Measurements from ENCODE around the gene BDNF. TPM values are rescaled to one million over a fixed set of nuclear protein-coding genes. Genes with fewer than 3 reads are reported as not detected.
"Not testable (repeated sequence)": the region's sequence is repeated elsewhere in the genome, so short reads cannot be mapped to it uniquely, and the experiment has no call there.

BDNF gene
- polyA plus RNA-seq (2012; ENCODE audit: insufficient read depth, insufficient read length) = not detected

DNA sequence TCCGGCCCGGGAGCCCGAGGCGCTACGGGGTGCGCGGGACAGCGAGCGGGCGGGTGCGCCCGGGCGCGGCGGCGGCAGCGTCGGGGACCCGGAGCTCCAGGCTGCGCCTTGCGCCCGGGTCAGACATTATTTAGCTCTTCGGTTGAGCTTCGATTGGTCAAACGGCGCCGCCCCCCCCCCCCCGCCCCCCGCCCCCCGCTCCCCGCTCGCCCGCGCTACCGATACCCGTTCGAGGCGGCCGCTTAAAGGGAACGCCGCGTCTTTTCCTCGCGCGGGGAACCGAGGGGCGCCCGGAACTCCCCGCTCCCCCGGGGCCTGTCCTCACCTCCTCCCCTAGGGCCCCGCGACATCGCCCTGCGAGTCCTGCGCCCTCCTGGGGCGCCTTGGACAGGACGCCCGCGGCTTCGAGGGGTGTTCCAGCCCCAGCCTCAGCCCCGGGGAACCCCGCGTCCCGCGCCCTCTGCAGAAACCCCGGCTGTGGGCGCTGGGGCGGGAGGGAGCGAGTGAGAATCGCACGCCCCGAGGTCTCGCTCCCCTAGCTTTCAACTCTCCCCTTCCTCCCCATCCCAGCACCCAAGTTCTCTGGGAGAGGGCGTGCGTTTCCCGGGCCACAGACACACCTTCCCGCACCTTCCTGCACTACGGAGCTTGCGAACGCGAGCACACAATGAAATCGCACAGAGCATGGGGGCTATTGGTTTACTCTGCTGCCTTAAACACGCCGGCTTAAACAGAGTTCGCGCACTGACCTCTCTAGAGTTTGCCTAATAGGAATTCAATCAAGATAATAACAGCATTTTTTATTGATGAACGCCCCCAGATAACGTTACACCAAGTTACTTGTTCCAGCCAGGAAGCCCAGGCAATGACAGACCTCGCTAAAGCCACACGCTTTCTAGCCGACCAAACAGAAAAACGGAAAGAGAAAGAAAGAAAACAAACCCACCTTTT, at the start of gene BDNF:
Gene BDNF, minus strand, starts transcription at position 105 of the 951 bp plus-strand sequence. CDS start 41,891 bp downstream, outside the sequence.
- no peak within 1 kb of the TSS for H3K4me3 ChIP-seq (ENCODE audit: low read length)
- DNase-seq (ENCODE audit: low read depth, low spot score) = no peak

DNA sequence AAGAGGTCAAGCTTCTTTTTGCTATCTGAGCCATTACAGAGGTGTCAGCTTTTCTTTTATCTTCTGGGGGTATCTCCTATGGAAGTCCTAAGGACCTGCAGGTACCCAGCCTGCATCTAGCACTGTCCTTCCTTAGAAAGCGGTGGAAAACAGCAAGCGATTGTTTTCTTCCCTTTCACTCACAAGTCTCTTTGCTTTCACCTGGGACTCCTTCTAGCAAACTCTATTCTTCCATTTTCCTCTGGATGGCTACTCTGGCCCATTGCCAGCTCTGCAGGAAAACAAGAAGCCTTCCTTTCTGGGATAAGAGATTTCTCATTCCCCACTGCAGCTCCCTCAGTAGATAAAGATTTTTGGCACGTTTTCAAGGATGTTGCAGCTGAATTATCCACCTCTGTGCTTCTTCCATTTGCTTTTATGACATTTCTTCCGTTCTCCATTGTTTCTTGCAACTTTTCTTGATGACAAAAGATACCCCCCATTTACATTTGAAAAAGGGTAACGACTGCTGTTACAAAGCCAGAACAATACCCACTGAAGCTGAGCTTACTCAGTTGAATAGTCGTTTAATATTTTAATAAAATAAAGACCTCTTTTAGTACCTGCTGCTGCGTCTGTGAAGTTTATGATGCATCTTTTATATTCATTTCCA, 40.2 kb upstream of the BDNF start:
- no peak for DNase-seq (ENCODE audit: low read depth, low spot score)

DNA sequence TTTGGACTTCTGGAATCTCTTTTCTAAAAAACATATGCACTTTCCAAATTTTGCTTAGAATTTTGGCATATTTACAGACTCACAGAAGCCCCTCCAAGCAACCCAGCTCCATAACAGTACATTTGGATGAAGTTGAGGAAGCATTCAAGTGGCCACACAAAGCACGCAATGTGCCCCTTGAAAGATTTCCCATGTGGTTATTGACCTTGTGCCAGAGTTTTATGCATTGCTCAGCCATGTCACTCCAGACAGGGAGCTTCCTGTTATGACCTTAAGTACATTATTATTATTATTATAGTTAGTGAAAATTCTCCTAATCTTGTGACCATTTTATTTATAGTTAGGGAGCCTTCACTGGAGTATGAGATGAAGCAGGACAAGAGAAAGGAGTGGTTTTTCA, 35.0 kb upstream of the BDNF start:
- no peak overlapping the region for H3K4me3 ChIP-seq (ENCODE audit: low read length)
- no peak for DNase-seq (ENCODE audit: low read depth, low spot score)

More for the DNA sequence above, 40.2 kb upstream of the BDNF start:
- no peak overlapping the region for H3K4me3 ChIP-seq (ENCODE audit: low read length)

DNA sequence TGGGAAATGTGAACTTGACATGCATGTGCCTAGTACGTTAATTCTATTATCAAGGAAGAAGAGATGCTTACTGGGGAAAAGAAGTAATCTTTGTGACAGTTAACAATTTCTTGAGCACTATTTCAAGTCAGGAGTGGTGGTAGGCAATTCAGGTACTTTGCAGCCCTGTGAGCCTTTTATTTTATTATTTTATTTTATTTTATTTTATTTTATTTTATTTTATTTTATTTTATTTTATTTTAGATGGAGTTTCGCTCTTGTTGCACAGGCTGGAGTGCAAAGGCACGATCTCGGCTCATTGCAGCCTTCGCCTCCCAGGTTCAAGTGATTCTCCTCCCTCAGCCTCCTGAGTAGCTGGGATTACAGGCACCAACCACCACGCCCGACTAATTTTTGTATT, 31.5 kb upstream of the BDNF start:
- not testable (repeated sequence) for H3K4me3 ChIP-seq (ENCODE audit: low read length)

DNA sequence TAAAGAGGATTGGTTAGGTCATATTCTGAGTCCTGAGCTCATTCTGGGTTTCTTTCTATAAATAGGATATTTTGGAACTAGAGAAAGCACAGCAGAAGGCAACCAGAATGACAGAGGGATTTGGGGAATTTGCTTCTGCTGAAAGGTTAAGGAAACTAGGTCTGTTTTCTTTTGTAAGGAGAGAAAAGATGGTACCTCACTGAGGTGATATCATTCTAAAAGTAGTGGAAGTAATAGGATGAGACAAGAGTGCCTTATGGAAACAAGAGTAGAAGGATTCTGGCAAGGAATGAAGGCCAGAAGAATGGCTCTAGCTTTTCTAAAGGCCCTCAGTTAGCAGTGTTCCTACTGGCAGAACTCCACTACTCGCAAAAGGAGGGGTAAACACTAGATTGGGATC, 26.7 kb upstream of the BDNF start:
- no peak overlapping the region for H3K4me3 ChIP-seq (ENCODE audit: low read length)
- no peak for DNase-seq (ENCODE audit: low read depth, low spot score)

More for the DNA sequence above, 31.5 kb upstream of the BDNF start:
- not testable (repeated sequence) for DNase-seq (ENCODE audit: low read depth, low spot score)

DNA sequence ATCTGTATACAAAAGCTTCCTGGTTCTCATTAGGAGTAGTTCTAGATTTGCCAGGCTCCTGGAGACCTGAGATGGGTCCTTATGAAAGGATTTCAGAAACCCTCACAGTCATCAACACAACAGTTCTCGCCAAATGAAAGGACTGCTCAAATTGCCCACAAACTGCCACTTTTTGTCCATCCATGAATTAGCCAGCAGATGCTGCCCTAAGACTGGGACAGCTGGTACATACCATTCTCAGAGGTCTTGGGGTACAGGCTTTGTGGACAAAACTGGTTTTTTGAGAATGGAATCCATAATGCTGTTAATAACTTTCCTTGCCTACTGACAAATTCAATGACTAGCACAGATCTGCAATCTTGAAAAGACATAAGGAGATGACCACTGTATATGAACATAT, 23.4 kb upstream of the BDNF start:
- no peak overlapping the region for H3K4me3 ChIP-seq (ENCODE audit: low read length)
- no peak for DNase-seq (ENCODE audit: low read depth, low spot score)

DNA sequence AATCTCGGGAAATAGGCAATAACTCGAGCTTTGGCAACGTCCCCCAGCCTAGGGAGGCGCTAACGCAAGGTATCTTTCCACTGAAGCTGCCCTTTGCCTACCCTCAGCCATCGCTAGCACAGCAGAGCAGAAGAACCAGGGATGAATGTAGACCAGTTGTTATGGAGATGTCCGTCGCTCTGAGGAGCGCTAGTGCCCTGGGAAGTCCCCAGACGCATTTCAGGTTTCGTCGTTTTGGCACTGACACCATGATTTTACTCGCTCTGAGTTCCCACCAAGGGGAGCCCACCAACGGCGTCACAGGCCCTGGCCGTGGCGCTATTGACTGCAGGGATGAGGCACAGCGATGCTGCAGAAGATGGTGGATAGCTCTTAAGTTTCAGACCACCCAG, 22.7 kb upstream of the BDNF start:
- H3K4me3 ChIP-seq (ENCODE audit: low read length) = no peak overlapping the region
- no peak for DNase-seq (ENCODE audit: low read depth, low spot score)

DNA sequence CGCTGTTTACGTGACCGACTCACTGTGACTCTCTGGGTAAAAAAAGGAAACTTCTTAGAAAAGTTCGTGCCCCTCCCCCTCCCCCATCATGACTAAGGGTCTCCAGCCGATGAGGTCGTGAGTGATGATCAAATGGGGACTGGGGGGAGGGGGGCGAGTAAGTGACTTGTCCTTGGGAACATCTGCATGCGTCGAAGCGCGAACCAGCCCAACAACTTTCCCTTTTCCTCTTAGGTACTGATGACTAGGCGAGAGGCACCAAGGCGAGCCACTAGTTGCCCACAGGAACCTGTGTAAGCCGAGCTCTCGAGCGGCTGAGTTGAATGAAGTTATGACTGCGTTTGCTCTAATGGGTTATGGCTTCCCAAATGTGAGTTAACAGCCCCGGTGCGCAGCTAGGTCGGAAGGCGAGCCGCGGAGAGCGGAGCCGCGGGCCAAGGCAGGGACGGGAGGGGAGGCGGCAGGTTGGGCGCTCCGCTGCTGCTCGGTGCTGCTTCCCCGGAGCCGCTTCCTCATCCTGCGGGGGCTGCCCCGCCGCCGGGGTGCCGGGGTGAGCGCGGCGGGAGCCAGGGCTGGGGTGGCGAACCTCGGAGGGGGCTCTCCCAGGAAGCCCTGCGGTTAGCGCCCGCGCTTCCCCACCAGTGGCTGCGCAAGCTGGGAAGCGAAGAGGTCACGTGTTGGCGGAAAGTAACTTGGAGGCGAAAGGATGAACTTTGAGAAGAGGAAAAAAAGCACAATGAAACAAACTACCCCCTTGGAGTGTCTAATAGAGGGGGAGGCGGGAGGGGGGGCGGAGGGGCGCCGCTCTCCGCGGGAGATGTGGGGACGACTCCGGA, 22.1 kb upstream of the BDNF start:
- no peak for DNase-seq (ENCODE audit: low read depth, low spot score)
- no peak overlapping the region for H3K4me3 ChIP-seq (ENCODE audit: low read length)

DNA sequence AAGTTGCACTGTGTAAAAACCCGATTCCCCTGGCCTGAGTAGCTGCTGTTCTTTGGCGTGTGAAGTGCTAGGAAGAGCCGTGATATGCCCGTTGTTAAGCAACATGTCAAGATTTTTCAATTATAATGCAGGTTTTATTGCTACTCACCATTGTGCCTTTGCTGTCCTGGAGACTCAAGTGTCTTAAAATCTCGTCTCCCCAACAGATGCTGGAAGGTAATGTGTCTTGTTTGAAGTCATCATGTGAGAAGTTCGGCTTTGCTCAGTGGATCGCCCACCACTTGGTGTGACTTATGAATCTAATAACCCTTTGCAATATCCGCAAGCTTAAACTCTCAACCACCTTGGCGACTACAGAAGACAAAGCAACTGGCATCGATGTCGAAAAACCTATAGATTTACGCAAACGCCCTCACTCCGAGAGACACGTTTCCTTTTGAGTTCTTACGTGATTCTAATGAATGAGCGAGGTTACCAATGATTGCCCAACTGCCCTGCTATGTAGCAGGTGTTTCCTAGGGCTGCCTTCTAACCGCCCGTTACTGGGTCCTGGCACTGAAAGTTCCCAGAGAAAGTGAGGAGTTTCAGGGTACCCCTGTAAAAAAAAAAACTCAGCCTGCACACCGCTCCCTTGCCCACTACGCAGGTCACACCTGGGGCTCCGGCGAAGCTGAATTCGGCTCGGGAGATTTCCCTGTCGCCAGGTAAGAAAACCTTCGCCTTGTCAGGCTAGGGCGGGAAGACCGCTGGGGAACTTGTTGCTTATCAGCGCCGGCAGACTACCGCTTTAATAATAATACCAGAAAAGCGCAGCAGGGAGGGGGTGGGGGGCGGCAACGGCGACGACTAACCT, 21.2 kb upstream of the BDNF start:
- DNase-seq (ENCODE audit: low read depth, low spot score) = no peak
- H3K4me3 ChIP-seq (ENCODE audit: low read length) = no peak overlapping the region

DNA sequence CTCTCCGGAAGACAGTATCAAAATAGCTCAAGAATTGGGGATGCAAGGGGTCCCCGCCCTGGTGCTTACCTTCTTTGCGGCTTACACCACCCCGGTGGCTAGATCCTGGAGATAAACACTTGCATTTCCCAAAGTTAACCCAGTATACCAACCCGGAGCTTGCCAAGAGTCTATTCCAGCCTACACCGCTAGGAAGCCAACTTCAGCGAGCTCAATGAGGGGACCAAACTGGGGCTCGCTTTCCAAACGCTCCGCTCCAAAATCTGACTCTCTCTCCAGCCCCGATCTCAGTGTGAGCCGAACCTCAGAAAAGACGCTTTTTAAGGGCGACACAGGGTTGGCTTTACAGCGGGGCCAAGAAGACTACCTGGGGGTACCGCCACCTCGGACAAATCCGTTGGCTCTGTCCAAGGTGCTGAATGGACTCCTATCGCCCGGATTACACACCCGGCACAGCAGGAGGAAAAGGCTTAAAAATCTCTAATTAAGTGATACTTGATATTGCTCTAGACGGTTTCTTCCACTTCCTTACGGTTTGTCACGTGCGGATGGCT, 20.1 kb upstream of the BDNF start:
- H3K4me3 ChIP-seq (ENCODE audit: low read length) = no peak overlapping the region
- DNase-seq (ENCODE audit: low read depth, low spot score) = no peak

DNA sequence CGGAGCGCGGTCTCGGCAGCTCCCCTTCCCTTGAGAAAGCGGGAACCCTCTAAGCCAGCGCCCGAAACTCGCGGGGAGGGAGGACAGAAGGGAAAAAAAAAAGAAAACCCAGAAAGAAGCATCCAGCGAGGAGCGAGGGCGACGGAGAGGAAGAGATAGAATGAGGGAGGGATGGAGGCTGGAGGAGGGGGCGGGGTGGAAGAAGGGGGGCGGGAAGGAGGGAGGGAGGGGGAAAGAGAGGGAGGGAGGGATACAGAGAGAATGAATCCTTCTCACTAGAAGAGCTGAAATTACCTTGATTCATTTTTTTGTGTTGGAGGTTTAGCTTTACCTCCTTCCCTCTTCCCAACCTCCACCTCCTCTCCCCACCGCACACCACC, 19.3 kb upstream of the BDNF start:
- no peak for DNase-seq (ENCODE audit: low read depth, low spot score)
- no peak overlapping the region for H3K4me3 ChIP-seq (ENCODE audit: low read length)

DNA sequence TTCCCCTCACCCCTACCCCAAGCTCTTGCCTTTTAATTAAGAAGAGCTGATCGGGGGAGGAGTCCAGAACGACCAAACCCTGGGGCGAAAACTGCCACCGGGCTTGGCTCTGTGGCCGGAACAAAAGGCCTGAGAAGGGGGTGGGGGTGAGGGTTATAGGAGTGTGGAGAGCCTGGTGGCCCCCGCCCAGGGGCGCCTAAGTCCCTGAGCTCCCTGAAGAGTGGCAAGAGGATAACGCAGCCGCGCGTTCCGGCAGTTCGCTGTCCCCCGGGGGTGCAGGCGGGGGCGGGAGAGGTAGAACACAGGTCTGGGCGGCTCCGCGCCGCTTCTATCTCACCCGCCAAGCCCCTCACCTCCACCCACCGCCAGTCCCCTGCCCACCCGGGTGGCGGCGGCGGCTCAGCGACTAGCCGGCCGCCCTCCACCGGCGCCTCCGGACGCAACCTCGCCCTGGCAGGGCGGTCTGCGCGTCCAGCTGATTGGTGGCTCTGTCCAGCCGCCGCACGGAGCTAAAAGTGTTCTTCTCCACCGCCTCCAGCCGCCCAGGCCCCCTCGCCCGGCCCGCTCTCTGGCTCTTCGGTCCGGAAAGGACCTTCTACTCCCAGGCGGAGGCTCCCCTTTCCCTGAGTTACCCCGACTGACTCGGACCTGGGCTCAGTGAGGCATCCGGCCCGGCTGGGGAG, 18.7 kb upstream of the BDNF start:
- no peak overlapping the region for H3K4me3 ChIP-seq (ENCODE audit: low read length)
- no peak for DNase-seq (ENCODE audit: low read depth, low spot score)

DNA sequence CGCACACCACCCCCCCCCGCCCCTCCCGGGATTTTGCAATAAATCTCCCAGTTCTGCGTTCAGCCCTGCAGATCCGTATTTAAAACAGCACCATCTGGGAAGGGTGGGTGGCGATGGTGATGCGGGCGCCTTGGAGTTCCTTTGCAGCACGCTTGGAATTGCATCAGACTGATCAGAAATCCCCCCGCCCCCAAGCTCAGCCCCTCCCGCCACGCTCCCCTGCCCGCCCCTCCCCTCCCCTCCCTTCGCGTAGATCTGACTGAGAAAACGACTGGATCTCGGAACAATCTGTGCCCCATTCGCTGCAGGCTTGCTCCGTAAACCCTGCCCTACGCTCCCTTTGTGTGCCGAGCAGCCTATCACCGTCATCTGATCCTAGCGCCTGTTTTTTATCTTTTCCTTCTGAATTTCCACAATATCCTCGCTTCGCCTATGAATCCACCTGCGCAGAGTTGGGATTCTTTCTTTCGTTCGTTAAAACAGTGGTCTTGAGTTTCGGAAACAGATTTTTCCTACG, 18.1 kb upstream of the BDNF start:
- no peak overlapping the region for H3K4me3 ChIP-seq (ENCODE audit: low read length)
- DNase-seq (ENCODE audit: low read depth, low spot score) = no peak

DNA sequence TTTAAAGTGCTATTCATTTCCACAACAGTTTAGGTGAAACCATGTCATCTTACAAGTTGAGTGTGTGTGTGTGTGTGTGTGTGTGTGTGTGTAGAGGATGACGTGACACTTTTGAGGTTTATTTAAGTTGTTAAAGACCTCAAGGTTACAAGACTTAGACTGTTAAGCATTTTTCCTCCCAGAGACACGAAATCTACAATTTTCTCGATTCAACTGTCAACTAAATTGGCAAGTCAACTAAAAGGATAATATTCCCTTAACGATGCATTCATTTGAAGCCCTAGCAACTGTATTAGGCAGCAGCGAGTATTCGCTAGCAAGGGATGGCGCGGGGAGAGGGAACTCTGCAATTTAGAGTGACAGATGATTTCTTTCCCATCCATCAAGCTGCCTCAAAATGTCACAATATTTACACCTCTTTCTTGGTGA, 17.6 kb upstream of the BDNF start:
- DNase-seq (ENCODE audit: low read depth, low spot score) = no peak
- no peak overlapping the region for H3K4me3 ChIP-seq (ENCODE audit: low read length)

DNA sequence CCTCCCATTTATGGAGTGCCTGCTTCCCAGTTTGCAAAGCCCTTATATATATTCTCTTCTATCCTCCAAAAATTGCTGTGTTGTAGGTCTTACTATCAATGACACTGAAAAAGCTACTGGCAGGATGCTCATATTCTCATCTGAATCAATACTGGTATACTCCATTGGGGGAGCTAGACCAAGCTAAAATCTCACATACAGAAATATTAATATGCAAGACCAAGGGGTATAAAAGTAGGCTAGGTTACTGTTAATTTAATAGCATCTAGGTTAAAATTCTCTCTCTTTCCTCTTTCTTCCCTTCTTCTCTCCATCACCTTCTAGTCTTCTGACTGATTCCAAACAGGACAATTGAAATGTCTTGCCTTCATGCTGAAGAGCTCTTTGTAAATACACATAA, 17.1 kb upstream of the BDNF start:
- no peak for DNase-seq (ENCODE audit: low read depth, low spot score)
- H3K4me3 ChIP-seq (ENCODE audit: low read length) = no peak overlapping the region

DNA sequence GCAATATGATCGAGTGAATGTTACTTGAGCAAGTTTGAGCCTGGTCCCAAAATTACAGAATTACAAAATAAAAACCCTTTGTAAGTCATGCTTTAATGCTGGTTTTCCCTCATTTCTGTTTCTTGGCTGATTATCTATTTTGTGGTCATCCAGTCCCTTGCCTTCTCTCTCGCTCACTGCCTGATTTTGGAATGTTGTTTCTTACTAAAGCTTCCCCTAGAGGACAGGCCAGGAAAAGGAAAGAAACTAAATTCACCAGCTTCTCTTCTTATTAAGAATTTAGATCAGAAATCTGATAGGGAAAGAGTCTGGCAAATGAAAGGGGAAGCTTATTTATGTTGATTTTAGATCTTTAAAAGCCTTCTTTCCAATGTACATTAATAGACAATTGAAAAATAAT, 16.6 kb upstream of the BDNF start:
- H3K4me3 ChIP-seq (ENCODE audit: low read length) = no peak overlapping the region
- DNase-seq (ENCODE audit: low read depth, low spot score) = no peak

DNA sequence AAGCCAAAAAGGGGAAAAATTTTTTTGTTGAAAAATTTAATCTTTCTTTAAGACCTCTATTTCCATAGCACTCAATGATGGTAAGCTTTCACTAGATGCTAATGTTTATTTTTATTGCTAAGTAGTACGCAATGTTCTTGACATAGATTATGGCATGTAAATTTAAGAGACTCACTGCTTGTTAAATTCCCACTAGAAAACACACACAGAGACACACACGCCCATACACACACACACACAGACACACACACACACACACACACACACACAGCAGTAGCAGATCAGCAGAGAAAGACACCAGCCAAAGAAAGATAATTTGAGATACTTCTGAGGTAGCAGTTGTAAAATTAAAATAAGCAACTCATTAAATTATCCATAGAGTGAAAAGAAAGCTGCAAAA, 16.0 kb upstream of the BDNF start:
- no peak overlapping the region for H3K4me3 ChIP-seq (ENCODE audit: low read length)
- DNase-seq (ENCODE audit: low read depth, low spot score) = no peak

DNA sequence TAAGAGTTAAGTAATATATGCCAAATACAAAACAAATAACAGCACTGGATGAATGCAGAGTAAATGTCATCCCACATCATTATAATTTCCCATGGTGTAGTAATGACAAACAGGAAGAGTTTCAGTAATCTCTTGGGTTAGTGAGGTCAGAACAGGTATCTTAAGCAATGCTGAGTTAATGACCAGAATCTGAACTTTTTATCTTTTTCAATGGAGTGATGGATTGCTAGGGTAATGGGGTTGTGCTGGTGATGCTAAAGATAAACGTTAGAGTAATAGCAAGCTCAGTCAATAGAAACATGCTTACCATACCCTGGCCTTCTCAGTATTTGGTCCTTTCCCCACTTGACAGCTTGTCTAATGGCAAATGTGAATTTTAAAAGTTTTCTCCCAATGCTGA, 11.5 kb upstream of the BDNF start:
- no peak overlapping the region for H3K4me3 ChIP-seq (ENCODE audit: low read length)
- no peak for DNase-seq (ENCODE audit: low read depth, low spot score)

Measured in Jurkat, Clone E6-1 (cell line).